HG03097 (cell line): ENCODE results near the gene GASK1A.
"Not testable (repeated sequence)": the region's sequence is repeated elsewhere in the genome, so short reads cannot be mapped to it uniquely, and the experiment has no call there.

Experiments
- ATAC-seq: cut with Tn5 transposase; IDR thresholded peaks from one replicate; pipeline ENCODE4 v1.9.1; 2021; ENCODE audit not compliant: unreplicated experiment, low FRiP score

GASK1A gene

GRCh38 chr3:43030162-43030935 lies 51.2 kb downstream of the GASK1A start:
- ATAC-seq, result no peak

GRCh38 chr3:43031485-43031884 lies 52.4 kb downstream of the GASK1A start:
- ATAC-seq, result no peak

GRCh38 chr3:43031889-43032545 lies 52.9 kb downstream of the GASK1A start:
- ATAC-seq, result no peak

GRCh38 chr3:43032646-43033628 lies 53.8 kb downstream of the GASK1A start:
- ATAC-seq, result no peak

GRCh38 chr3:43034200-43034599 lies 55.1 kb downstream of the GASK1A start:
- no peak for ATAC-seq

GRCh38 chr3:43034911-43035310 lies 55.8 kb downstream of the GASK1A start:
- no peak for ATAC-seq

GRCh38 chr3:43035801-43036365 lies 56.8 kb downstream of the GASK1A start:
- ATAC-seq, result no peak

GRCh38 chr3:43036621-43037423 lies 57.7 kb downstream of the GASK1A start:
- no peak for ATAC-seq

GRCh38 chr3:43038010-43038409 lies 58.9 kb downstream of the GASK1A start:
- ATAC-seq, result no peak

- no peak for ATAC-seq
Observed at GRCh38 chr3:43041517-43041916, 62.4 kb downstream of the GASK1A start.

- ATAC-seq, result no peak
Observed at GRCh38 chr3:43043071-43043766, 64.1 kb downstream of the GASK1A start.

- no peak for ATAC-seq
Observed at GRCh38 chr3:43043793-43044192, 64.7 kb downstream of the GASK1A start.

- ATAC-seq, result not testable (repeated sequence)
Observed at GRCh38 chr3:43045079-43045478, 66.0 kb downstream of the GASK1A start.

- ATAC-seq, result no peak
Observed at GRCh38 chr3:43046583-43046982, 67.5 kb downstream of the GASK1A start.

GRCh38 chr3:43048470-43048869 lies 69.4 kb downstream of the GASK1A start:
- ATAC-seq, result no peak

GRCh38 chr3:43053291-43053690 lies 74.2 kb downstream of the GASK1A start:
- ATAC-seq, result no peak

GRCh38 chr3:43054754-43055153 lies 75.6 kb downstream of the GASK1A start:
- ATAC-seq, result no peak

GRCh38 chr3:43055393-43055792 lies 76.3 kb downstream of the GASK1A start:
- ATAC-seq, result no peak
